GM12878 (cell line): ENCODE data around the gene IPPK.

Source experiments
- CHD1 ChIP-seq: IDR thresholded peaks from 2 replicates; pipeline ENCODE4 v1.6.1; 2012; ENCODE audit warnings: low read depth, low read length, improper control_type of control experiment
- CHD2 ChIP-seq: IDR thresholded peaks from 2 replicates; pipeline ENCODE4 v1.6.1; 2011; ENCODE audit warnings: low read depth, low read length, improper control_type of control experiment, borderline replicate concordance
- NRF1 ChIP-seq: conservative IDR thresholded peaks from 2 replicates; pipeline ENCODE4 v1.6.1; 2011; ENCODE audit warnings: mild to moderate bottlenecking, low read depth, low read length, improper control_type of control experiment
- POLR2AphosphoS5 ChIP-seq: IDR thresholded peaks from 2 replicates; pipeline ENCODE4 v1.6.1; 2011; ENCODE audit warnings: mild to moderate bottlenecking, low read length, inconsistent platforms
- SMC3 ChIP-seq: IDR thresholded peaks from 2 replicates; pipeline ENCODE4 v1.6.1; 2011; ENCODE audit warnings: low read length, improper control_type of control experiment, borderline replicate concordance
- SPI1 ChIP-seq: IDR thresholded peaks from 2 replicates; pipeline ENCODE4 v1.6.1; 2011; ENCODE audit warnings: low read depth, mild to moderate bottlenecking, low read length, moderate library complexity, borderline replicate concordance; ENCODE audit not compliant: insufficient read depth
- TAF1 ChIP-seq: IDR thresholded peaks from 2 replicates; pipeline ENCODE4 v1.6.1; 2011; ENCODE audit warnings: mild to moderate bottlenecking, low read depth, low read length, borderline replicate concordance
- TF ChIP-seq, protein P1 (sequence below), 3 experiments: IDR thresholded peaks in 2 of 3; conservative IDR thresholded peaks in 1 of 3; 2 replicates each; pipeline ENCODE4 v1.5.1; 2011; ENCODE audit warnings: low read depth in 3 of 3, low read length in 3 of 3, mild to moderate bottlenecking in 3 of 3, control low read depth in 2 of 3, moderate library complexity in 2 of 3, inconsistent platforms in 1 of 3, mixed read lengths in 1 of 3; ENCODE audit not compliant: control insufficient read depth in 2 of 3, insufficient read depth in 1 of 3; ENCODE audit errors: extremely low read depth in 1 of 3
- TF ChIP-seq, protein P2 (sequence below): fragments of 150-350 bp; IDR thresholded peaks from 2 replicates; pipeline ENCODE4 v1.6.1; 2014; ENCODE audit warnings: mild to moderate bottlenecking, low read depth, low read length
- TF ChIP-seq, protein P3 (sequence below): IDR thresholded peaks from 2 replicates; pipeline ENCODE4 v1.6.1; 2012; ENCODE audit warnings: low read depth, low read length, improper control_type of control experiment

DNA sequence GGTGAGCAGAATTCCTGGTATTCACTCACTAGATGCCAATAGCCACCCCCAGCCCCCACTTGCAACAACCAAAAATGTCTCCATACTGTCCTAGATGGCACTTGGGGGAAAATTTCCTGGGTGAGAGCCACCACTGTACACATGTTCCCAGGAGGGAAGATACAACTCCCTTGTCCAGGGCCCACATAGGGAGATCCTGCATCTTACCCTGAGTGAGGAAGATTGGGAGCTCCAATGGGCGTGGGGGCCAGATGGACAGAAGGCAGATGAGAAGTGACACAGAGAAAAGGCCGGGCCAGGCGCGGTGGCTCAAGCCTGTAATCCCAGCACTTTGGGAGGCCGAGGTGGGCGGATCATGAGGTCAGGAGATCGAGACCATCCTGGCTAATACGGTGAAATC is 12.3 kb upstream of the IPPK start:
- no peak for TF ChIP-seq POLR2AphosphoS5
- TF ChIP-seq SMC3, result no peak
- TF ChIP-seq, protein P1, sequence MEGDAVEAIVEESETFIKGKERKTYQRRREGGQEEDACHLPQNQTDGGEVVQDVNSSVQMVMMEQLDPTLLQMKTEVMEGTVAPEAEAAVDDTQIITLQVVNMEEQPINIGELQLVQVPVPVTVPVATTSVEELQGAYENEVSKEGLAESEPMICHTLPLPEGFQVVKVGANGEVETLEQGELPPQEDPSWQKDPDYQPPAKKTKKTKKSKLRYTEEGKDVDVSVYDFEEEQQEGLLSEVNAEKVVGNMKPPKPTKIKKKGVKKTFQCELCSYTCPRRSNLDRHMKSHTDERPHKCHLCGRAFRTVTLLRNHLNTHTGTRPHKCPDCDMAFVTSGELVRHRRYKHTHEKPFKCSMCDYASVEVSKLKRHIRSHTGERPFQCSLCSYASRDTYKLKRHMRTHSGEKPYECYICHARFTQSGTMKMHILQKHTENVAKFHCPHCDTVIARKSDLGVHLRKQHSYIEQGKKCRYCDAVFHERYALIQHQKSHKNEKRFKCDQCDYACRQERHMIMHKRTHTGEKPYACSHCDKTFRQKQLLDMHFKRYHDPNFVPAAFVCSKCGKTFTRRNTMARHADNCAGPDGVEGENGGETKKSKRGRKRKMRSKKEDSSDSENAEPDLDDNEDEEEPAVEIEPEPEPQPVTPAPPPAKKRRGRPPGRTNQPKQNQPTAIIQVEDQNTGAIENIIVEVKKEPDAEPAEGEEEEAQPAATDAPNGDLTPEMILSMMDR (IDR thresholded peaks at IDR 0.05 in 2 of 3, conservative IDR thresholded peaks at IDR 0.05 in 1 of 3; ENCODE audit: control insufficient read depth in 2 of 3, extremely low read depth in 1 of 3, insufficient read depth in 1 of 3, low read depth in 3 of 3, low read length in 3 of 3), result no peak
- TF ChIP-seq CHD1, result no peak
- no peak for TF ChIP-seq CHD2
- TF ChIP-seq, protein P2, sequence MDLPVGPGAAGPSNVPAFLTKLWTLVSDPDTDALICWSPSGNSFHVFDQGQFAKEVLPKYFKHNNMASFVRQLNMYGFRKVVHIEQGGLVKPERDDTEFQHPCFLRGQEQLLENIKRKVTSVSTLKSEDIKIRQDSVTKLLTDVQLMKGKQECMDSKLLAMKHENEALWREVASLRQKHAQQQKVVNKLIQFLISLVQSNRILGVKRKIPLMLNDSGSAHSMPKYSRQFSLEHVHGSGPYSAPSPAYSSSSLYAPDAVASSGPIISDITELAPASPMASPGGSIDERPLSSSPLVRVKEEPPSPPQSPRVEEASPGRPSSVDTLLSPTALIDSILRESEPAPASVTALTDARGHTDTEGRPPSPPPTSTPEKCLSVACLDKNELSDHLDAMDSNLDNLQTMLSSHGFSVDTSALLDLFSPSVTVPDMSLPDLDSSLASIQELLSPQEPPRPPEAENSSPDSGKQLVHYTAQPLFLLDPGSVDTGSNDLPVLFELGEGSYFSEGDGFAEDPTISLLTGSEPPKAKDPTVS, result no peak
- TF ChIP-seq, protein P3, sequence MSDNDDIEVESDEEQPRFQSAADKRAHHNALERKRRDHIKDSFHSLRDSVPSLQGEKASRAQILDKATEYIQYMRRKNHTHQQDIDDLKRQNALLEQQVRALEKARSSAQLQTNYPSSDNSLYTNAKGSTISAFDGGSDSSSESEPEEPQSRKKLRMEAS, result no peak
- TF ChIP-seq TAF1, result no peak
- TF ChIP-seq NRF1, result no peak
- no peak for TF ChIP-seq SPI1
